Left ventricle myocardium inferior (tissue), 1 donor: ENCODE measurements around the gene ZFTA. TPM values are rescaled to one million over a fixed set of nuclear protein-coding genes. Genes with fewer than 3 reads are reported as not detected.

ENCODE experiments used
- DNase-seq: peaks from one replicate; pipeline ENCODE4 v3.0.0-alpha.2; 2020
- H3K27ac ChIP-seq: fragments of 200-600 bp; replicated peaks from 2 replicates; pipeline ENCODE4 v1.8.0; 2021
- H3K27me3 ChIP-seq: fragments of 200-600 bp; 2 replicates; pipeline ENCODE4 v1.8.0; 2021; ENCODE audit warnings: low read depth
- H3K36me3 ChIP-seq: fragments of 200-600 bp; 2 replicates; pipeline ENCODE4 v1.8.0; 2021
- H3K4me1 ChIP-seq: fragments of 200-600 bp; 2 replicates; pipeline ENCODE4 v1.8.0; 2021
- H3K4me3 ChIP-seq: fragments of 200-600 bp; 2 replicates; pipeline ENCODE4 v1.8.0; 2021; ENCODE audit warnings: mild to moderate bottlenecking, moderate library complexity
- H3K9me3 ChIP-seq: fragments of 200-600 bp; replicated peaks from 2 replicates; pipeline ENCODE4 v1.8.0; 2021
- CTCF ChIP-seq: fragments of 200-600 bp; IDR thresholded peaks from 2 replicates; pipeline ENCODE4 v1.8.0; 2021; ENCODE audit warnings: antibody characterized with exemption, mild to moderate bottlenecking, borderline replicate concordance
- intact Hi-C: fragments of 100-400 bp; cut with micrococcal nuclease; formaldehyde crosslinking; loops from one replicate; pipeline ENCODE4 v1.11.0; 2022
- total RNA-seq: library from RNA; stranded (reverse); fragmentation: NEBNext Ultra II Directional; extraction: Animal tissue kit (Norgen Biotek cat#: 25700); gene quantifications from one replicate; pipeline ENCODE4 v1.2.1, GENCODE V29; 2021
- donor health status: DM: no; HTN: yes; CAD: no; lungs with severe emphysema.

ZFTA gene
- total RNA-seq, 1 donor from 2014 or later = 11.5 TPM

- TF ChIP-seq CTCF = no peak
- intact Hi-C loops = no loop called here
- Histone ChIP-seq H3K36me3 (no peaks in the 10 kb centered on the region), H3K27me3 (no peaks in the 10 kb centered on the region), H3K4me3 (no peak overlapping the region), H3K4me1 (peaks cover 19% of the 10 kb centered on the region), H3K9me3 (no peaks in the 10 kb centered on the region), H3K27ac (no peak overlapping the region)
- DNase-seq = no peak
Observed at GRCh38 chr11:63802637-63803414, 34.3 kb upstream of the ZFTA start.

GRCh38 chr11:63800921-63801320, 32.3 kb upstream of the ZFTA start:
- H3K27ac ChIP-seq = no peak overlapping the region
- H3K36me3 ChIP-seq = no peaks in the 10 kb centered on the region
- H3K9me3 ChIP-seq = no peaks in the 10 kb centered on the region
- H3K27me3 ChIP-seq = no peaks in the 10 kb centered on the region
- H3K4me1 ChIP-seq = peaks cover 24% of the 10 kb centered on the region
- intact Hi-C loops = no loop called here
- TF ChIP-seq CTCF = no peak
- DNase-seq = no peak
- H3K4me3 ChIP-seq = no peak overlapping the region

GRCh38 chr11:63795066-63795465, 26.5 kb upstream of the ZFTA start:
- Histone ChIP-seq H3K4me3 (no peak overlapping the region), H3K27ac (no peak overlapping the region), H3K4me1 (peaks cover 13% of the 10 kb centered on the region), H3K9me3 (peaks cover 24% of the 10 kb centered on the region), H3K36me3 (no peaks in the 10 kb centered on the region), H3K27me3 (no peaks in the 10 kb centered on the region)
- intact Hi-C loops = no loop called here
- no peak for DNase-seq
- no peak for TF ChIP-seq CTCF

GRCh38 chr11:63793161-63793560, 24.6 kb upstream of the ZFTA start:
- Histone ChIP-seq H3K27ac (no peak overlapping the region), H3K4me3 (no peak overlapping the region), H3K36me3 (no peaks in the 10 kb centered on the region), H3K9me3 (peaks cover 24% of the 10 kb centered on the region), H3K27me3 (no peaks in the 10 kb centered on the region), H3K4me1 (peaks cover 9% of the 10 kb centered on the region)
- intact Hi-C loops = no loop called here
- DNase-seq = no peak
- TF ChIP-seq CTCF = no peak

GRCh38 chr11:63791495-63792167, 23.1 kb upstream of the ZFTA start:
- Histone ChIP-seq H3K36me3 (no peaks in the 10 kb centered on the region), H3K4me1 (peaks cover 5% of the 10 kb centered on the region), H3K9me3 (peaks cover 24% of the 10 kb centered on the region), H3K27me3 (no peaks in the 10 kb centered on the region), H3K4me3 (no peak overlapping the region), H3K27ac (no peak overlapping the region)
- intact Hi-C loops = no loop called here
- no peak for DNase-seq
- no peak for TF ChIP-seq CTCF
